OCI-LY7 (cell line): Measurements from ENCODE around the gene TMC1. TPM values are rescaled to one million over a fixed set of nuclear protein-coding genes. Genes with fewer than 3 reads are reported as not detected.
"Not testable (repeated sequence)": the region's sequence is repeated elsewhere in the genome, so short reads cannot be mapped to it uniquely, and the experiment has no call there.

ENCODE experiments used
- BruUV-seq: library from RNA; stranded (reverse); fragments of 400-500 nt; replicated peaks from 2 replicates; lab custom pipeline; 2021; lab: Mats Ljungman, UMichigan
- CTCF ChIA-PET: fragments of 300-600 bp; sonication (Branson Sonifier 250); formaldehyde crosslinking; loops from one replicate; lab custom pipeline; 2022; ENCODE audit warnings: antibody characterized with exemption; ENCODE audit not compliant: unreplicated experiment; lab: Charles Lee
- POLR2A ChIA-PET: fragments of 300-600 bp; sonication (Branson Sonifier 250); formaldehyde crosslinking; loops from one replicate; lab custom pipeline; 2022; ENCODE audit warnings: antibody characterized with exemption; lab: Charles Lee
- DNase-seq: peaks from one replicate; pipeline ENCODE4 v3.0.0-alpha.2; 2015; ENCODE audit warnings: low spot score
- H2AFZ ChIP-seq: fragments of 200-600 bp; sonication (generic), shearing (Covaris generic); 2 replicates; pipeline ENCODE4 v1.6.1; 2014; ENCODE audit warnings: mild to moderate bottlenecking, antibody characterized with exemption, low read length, moderate library complexity
- H3K27ac ChIP-seq: fragments of 200-600 bp; sonication (generic); 2 replicates; pipeline ENCODE4 v1.5.1; 2014; ENCODE audit warnings: mixed run types, low read depth, mild to moderate bottlenecking, moderate library complexity, low read length, inconsistent platforms; ENCODE audit not compliant: poor library complexity, severe bottlenecking
- H3K36me3 ChIP-seq: fragments of 200-600 bp; sonication (generic); 2 replicates; pipeline ENCODE4 v1.6.1; 2014; ENCODE audit warnings: mild to moderate bottlenecking, antibody characterized with exemption, low read length, moderate library complexity, mixed read lengths; ENCODE audit not compliant: insufficient read depth
- H3K4me1 ChIP-seq: fragments of 200-600 bp; sonication (generic); 2 replicates; pipeline ENCODE4 v1.5.1; 2014; ENCODE audit warnings: mild to moderate bottlenecking, low read length; ENCODE audit not compliant: insufficient read depth, poor library complexity, severe bottlenecking
- H3K4me2 ChIP-seq: fragments of 200-600 bp; sonication (generic); 2 replicates; pipeline ENCODE4 v1.6.1; 2014; ENCODE audit warnings: mild to moderate bottlenecking, low read length
- H3K4me3 ChIP-seq: fragments of 200-600 bp; sonication (generic); 2 replicates; pipeline ENCODE4 v1.5.1; 2014; ENCODE audit warnings: mild to moderate bottlenecking, low read depth, low read length; ENCODE audit not compliant: poor library complexity, severe bottlenecking
- H3K79me2 ChIP-seq: fragments of 200-600 bp; sonication (generic); 2 replicates; pipeline ENCODE4 v1.6.1; 2016; ENCODE audit warnings: low read depth, mild to moderate bottlenecking, low read length, moderate library complexity, mixed read lengths; ENCODE audit not compliant: insufficient read depth
- H3K9me2 ChIP-seq: fragments of 200-600 bp; sonication (generic); 2 replicates; pipeline ENCODE4 v1.6.1; 2016; ENCODE audit warnings: mild to moderate bottlenecking, low read length, mixed read lengths; ENCODE audit not compliant: insufficient read depth
- H3K9me3 ChIP-seq: fragments of 200-600 bp; sonication (generic); 2 replicates; pipeline ENCODE4 v1.6.1; 2014; ENCODE audit warnings: mild to moderate bottlenecking, mixed run types, low read length, mixed read lengths
- H4K20me1 ChIP-seq: fragments of 200-600 bp; sonication (generic); 2 replicates; pipeline ENCODE4 v1.6.1; 2014; ENCODE audit warnings: mild to moderate bottlenecking, antibody characterized with exemption, low read length, moderate library complexity, mixed read lengths; ENCODE audit not compliant: insufficient read depth
- EZH2phosphoT487 ChIP-seq: fragments of 200-600 bp; sonication (generic); IDR thresholded peaks from 2 replicates; pipeline ENCODE4 v1.6.1; 2018; ENCODE audit warnings: low read depth, borderline replicate concordance, mild to moderate bottlenecking, mixed run types, antibody characterized with exemption, low read length, moderate library complexity, mixed read lengths
- intact Hi-C: fragments of 100-400 bp; cut with micrococcal nuclease; formaldehyde crosslinking; loops from one replicate; pipeline ENCODE4 v1.10.0; 2022; ENCODE audit not compliant: unreplicated experiment
- total RNA-seq, 2 experiments: library from RNA; depleted of rRNA in 1 of 2; stranded (reverse); fragments of >200 nt in 1 of 2; shearing (Covaris generic) in 1 of 2; gene quantifications; 2 replicates each; pipeline ENCODE4 v1.2.3, GENCODE V29; 2014 to 2022
- TF ChIP-seq, protein P1 (sequence below): fragments of 200-600 bp; sonication (generic); conservative IDR thresholded peaks from 2 replicates; pipeline ENCODE4 v1.5.1; 2014; ENCODE audit warnings: mild to moderate bottlenecking, antibody characterized with exemption, low read length, moderate library complexity, mixed read lengths

TMC1 gene
- total RNA-seq, 2 experiments from 2014 or later = not detected

DNA sequence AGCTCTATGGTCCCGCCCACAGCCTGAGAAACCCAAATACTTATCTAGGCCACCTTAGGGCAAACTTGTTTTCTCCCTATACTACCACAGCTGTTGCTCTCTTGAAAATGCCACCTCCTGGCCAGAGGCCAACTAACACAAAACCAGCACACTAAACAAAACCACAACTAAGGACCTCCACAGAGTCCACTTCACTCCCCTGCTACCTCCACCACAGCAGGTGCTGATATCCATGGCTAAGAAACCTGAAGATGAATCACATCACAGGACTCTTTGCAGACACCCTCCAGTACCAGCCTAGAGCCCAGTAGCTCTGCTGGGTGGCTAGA, 323.0 kb downstream of the TMC1 start:
- no peak for DNase-seq
- TF ChIP-seq, protein P1, sequence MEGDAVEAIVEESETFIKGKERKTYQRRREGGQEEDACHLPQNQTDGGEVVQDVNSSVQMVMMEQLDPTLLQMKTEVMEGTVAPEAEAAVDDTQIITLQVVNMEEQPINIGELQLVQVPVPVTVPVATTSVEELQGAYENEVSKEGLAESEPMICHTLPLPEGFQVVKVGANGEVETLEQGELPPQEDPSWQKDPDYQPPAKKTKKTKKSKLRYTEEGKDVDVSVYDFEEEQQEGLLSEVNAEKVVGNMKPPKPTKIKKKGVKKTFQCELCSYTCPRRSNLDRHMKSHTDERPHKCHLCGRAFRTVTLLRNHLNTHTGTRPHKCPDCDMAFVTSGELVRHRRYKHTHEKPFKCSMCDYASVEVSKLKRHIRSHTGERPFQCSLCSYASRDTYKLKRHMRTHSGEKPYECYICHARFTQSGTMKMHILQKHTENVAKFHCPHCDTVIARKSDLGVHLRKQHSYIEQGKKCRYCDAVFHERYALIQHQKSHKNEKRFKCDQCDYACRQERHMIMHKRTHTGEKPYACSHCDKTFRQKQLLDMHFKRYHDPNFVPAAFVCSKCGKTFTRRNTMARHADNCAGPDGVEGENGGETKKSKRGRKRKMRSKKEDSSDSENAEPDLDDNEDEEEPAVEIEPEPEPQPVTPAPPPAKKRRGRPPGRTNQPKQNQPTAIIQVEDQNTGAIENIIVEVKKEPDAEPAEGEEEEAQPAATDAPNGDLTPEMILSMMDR = no peak
- TF ChIP-seq EZH2phosphoT487 = no peak
- Histone ChIP-seq H3K9me2 (no peaks in the 10 kb centered on the region), H3K9me3 (no peaks in the 10 kb centered on the region), H3K4me2 (no peak overlapping the region), H3K79me2 (no peaks in the 10 kb centered on the region), H3K27ac (no peak overlapping the region), H3K4me1 (no peaks in the 10 kb centered on the region), H2AFZ (no peak overlapping the region), H4K20me1 (no peaks in the 10 kb centered on the region), H3K4me3 (no peak overlapping the region), H3K36me3 (no peaks in the 10 kb centered on the region)
- no TSS peak for BruUV-seq
- CTCF ChIA-PET = no interaction called here
- POLR2A ChIA-PET = no interaction called here
- intact Hi-C loops = no loop called here

DNA sequence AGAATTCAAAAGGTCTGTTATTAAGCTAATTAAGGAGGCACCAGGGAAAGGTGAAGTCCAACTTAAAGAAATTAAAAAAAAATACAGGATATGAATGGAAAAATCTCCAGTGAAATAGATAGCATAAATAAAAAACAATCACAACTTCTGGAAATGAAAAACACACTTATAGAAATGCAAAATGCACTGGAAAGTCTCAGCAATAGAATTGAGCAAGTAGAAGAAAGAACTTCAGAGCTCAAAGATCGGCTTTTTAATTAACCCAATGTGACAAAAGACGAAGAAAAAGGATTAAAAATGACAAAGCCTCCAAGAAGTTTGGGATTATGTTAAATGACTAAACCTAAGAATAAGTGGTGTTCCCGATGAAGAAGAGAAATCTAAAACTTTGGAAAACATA, 323.6 kb downstream of the TMC1 start:
- H3K27ac ChIP-seq, H3K4me2 ChIP-seq, POLR2A ChIA-PET, H3K4me1 ChIP-seq, H4K20me1 ChIP-seq, H3K9me3 ChIP-seq, H3K9me2 ChIP-seq, H3K36me3 ChIP-seq, H3K79me2 ChIP-seq, BruUV-seq, DNase-seq, H3K4me3 ChIP-seq, intact Hi-C loops, H2AFZ ChIP-seq, CTCF ChIA-PET: not testable (repeated sequence)

DNA sequence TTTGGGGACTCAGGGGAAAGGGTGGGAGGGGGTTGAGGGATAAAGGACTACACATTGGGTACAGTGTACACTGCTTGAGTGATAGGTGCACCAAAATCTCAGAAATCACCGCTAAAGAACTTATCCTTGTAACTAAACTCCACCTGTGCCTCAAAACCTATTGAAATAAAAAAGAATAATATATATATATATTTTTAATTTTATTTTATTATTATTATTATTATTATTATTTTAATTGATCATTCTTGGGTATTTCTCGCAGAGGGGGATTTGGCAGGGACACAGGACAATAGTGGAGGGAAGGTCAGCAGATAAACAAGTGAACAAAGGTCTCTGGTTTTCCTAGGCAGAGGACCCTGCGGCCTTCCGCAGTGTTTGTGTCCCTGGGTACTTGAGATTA, 328.8 kb downstream of the TMC1 start:
- H3K4me3 ChIP-seq, BruUV-seq, H3K79me2 ChIP-seq, CTCF ChIA-PET, H3K4me1 ChIP-seq, H4K20me1 ChIP-seq, H3K9me2 ChIP-seq, intact Hi-C loops, H3K4me2 ChIP-seq, DNase-seq, H3K36me3 ChIP-seq, POLR2A ChIA-PET, H2AFZ ChIP-seq, H3K9me3 ChIP-seq, H3K27ac ChIP-seq: not testable (repeated sequence)

DNA sequence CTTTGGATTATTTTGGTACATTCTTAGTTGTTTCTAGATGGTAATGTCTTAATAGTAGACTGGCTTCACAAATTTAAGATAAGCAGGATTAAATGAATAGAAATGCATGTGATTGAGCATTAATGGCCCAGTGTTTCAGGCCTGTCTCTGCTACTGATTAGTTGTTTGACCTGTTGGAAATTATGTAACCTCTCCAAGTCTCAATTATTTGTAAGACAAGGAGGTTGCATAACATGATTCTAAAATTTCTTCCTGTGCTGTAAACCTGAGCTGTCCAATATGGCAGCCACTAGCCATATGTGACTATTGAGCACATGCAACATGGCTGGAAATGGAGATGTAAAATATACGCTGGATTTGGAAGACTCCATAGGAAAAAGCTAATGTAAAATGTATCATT, 333.9 kb downstream of the TMC1 start:
- POLR2A ChIA-PET = interaction anchor here (0.6 to 0.7 kb wide), 2 partner anchors 269 to 793 kb away, joined by 5 to 7 read pairs; no protein-coding TSS in a partner anchor
- no TSS peak for BruUV-seq
- CTCF ChIA-PET = no interaction called here
- no peaks in the 10 kb centered on the region for H3K36me3 ChIP-seq
- H3K4me1 ChIP-seq = no peaks in the 10 kb centered on the region
- H3K9me3 ChIP-seq = no peaks in the 10 kb centered on the region
- H3K4me3 ChIP-seq = no peak overlapping the region
- no peaks in the 10 kb centered on the region for H3K9me2 ChIP-seq
- TF ChIP-seq, protein P1 = no peak
- H2AFZ ChIP-seq = no peak overlapping the region
- intact Hi-C loops = loop anchor here (5.0 kb wide), 1 partner anchor 227 kb away; no protein-coding TSS in a partner anchor
- no peak for DNase-seq
- H3K27ac ChIP-seq = no peak overlapping the region
- no peak overlapping the region for H3K4me2 ChIP-seq
- H3K79me2 ChIP-seq = no peaks in the 10 kb centered on the region
- no peaks in the 10 kb centered on the region for H4K20me1 ChIP-seq
